Measurements from ENCODE around the gene GNB5.

GRCh38 chr15:52146776-52147175, 44.4 kb downstream of the GNB5 start:
- no peak for TF ChIP-seq CTCF (conservative IDR thresholded peaks at IDR 0.05)
- TF ChIP-seq EZH2 (IDR thresholded peaks at IDR 0.05; ENCODE audit: low read depth): no peak
